AG10803 (cell line): Measurements from ENCODE around the gene SPARC.

Source experiments
- DNase-seq: peaks from one replicate; pipeline ENCODE4 v3.0.0; 2010; ENCODE audit warnings: low read depth
- H3K4me3 ChIP-seq: 2 replicates; pipeline ENCODE4 v1.5.1; 2011; ENCODE audit warnings: mild to moderate bottlenecking, low read length, control low read depth
- TF ChIP-seq, protein P1 (sequence below): conservative IDR thresholded peaks from 2 replicates; pipeline ENCODE4 v1.5.1; 2011; ENCODE audit warnings: mild to moderate bottlenecking, low read length, control low read depth, inconsistent platforms

The SPARC gene

DNA sequence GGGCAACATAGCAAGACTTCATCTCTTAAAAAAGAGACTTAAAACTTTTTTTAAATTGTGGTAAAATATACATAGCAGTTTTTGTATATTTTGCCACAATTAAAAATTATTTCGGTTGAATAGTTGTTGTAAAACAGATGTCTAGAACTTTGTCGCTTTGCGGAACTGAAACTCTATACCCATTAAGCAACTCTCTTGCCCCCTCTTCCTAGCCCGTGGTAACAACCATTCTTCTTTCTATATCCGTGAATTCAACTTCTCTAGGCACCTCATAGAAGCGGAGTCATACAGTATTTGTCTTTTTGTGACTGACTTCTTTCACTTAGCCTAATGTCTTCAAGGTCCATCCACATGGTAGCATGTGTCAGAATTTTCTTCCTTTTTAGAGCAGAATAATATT, 43.3 kb downstream of the SPARC start:
- H3K4me3 ChIP-seq, result no peak overlapping the region
- DNase-seq, result no peak
- TF ChIP-seq, protein P1, sequence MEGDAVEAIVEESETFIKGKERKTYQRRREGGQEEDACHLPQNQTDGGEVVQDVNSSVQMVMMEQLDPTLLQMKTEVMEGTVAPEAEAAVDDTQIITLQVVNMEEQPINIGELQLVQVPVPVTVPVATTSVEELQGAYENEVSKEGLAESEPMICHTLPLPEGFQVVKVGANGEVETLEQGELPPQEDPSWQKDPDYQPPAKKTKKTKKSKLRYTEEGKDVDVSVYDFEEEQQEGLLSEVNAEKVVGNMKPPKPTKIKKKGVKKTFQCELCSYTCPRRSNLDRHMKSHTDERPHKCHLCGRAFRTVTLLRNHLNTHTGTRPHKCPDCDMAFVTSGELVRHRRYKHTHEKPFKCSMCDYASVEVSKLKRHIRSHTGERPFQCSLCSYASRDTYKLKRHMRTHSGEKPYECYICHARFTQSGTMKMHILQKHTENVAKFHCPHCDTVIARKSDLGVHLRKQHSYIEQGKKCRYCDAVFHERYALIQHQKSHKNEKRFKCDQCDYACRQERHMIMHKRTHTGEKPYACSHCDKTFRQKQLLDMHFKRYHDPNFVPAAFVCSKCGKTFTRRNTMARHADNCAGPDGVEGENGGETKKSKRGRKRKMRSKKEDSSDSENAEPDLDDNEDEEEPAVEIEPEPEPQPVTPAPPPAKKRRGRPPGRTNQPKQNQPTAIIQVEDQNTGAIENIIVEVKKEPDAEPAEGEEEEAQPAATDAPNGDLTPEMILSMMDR, result no peak

GRCh38 chr5:151642472-151643140, 44.1 kb downstream of the SPARC start:
- DNase-seq, result no peak
- no peak overlapping the region for H3K4me3 ChIP-seq
- TF ChIP-seq, protein P1, result no peak

GRCh38 chr5:151638619-151639018, 48.1 kb downstream of the SPARC start:
- H3K4me3 ChIP-seq, result no peak overlapping the region
- TF ChIP-seq, protein P1, result no peak
- no peak for DNase-seq

DNA sequence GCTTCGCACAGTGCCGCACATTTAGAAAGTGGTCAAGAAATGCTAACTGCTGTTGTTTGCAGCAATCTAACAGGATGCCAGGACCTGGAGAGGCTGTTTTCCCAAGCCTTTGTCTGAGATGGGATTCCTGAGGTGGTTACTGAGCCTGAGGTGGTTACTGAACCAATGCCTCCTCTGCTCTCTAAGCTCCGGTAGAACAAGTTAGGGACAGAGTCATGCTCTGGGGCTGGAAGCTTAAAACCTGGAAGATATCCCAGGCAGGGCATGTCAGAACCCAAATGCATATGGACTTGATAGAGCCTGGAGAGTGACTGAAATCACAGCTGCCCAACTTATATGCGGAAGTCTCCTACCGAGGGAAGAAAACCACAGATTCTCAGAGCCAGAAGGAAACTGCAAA, 49.0 kb downstream of the SPARC start:
- TF ChIP-seq, protein P1, result no peak
- peak; percentile 18 for DNase-seq

GRCh38 chr5:151633892-151634291, 52.8 kb downstream of the SPARC start:
- TF ChIP-seq, protein P1, result no peak
- no peak for DNase-seq
- no peak overlapping the region for H3K4me3 ChIP-seq

More for the DNA sequence above, 49.0 kb downstream of the SPARC start:
- H3K4me3 ChIP-seq, result no peak overlapping the region

- DNase-seq, result no peak
- no peak overlapping the region for H3K4me3 ChIP-seq
- TF ChIP-seq, protein P1, result no peak
Observed at GRCh38 chr5:151632941-151633340, 53.8 kb downstream of the SPARC start.

DNA sequence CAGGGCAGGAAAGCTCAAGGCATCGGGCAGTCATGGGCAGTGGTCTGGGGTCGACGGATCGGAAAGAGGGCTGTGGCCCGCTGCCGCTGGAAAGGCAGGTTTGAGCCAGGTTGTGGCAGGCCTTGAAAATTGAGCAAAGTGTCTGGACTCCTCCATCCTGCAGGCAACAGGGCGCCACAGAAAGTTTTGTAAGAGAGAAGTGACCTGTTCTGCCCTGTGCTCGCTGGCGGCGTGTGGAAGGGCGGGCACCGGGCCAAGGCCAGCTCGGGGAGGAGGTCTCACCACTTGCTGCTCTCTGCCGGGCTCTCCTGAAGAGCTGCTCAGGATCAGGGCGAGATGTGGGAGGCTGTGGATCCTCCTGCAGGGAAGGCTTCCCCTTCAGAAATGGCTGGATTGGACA, 54.2 kb downstream of the SPARC start:
- TF ChIP-seq, protein P1, result no peak
- H3K4me3 ChIP-seq, result no peak overlapping the region

More for the DNA sequence above, 54.2 kb downstream of the SPARC start:
- DNase-seq, result no peak
